BJ (cell line): ENCODE data around the gene MYO5A. TPM values are rescaled to one million over a fixed set of nuclear protein-coding genes. Genes with fewer than 3 reads are reported as not detected.

ENCODE experiments used
- CTCF ChIA-PET: fragments of 350-600 bp; formaldehyde crosslinking; extraction: SDS; loops from one replicate; lab custom pipeline; 2021; ENCODE audit warnings: antibody characterized with exemption, inconsistent platforms; lab: Yijun Ruan, JAX
- POLR2A ChIA-PET: fragments of 300-600 bp; sonication (Branson Sonifier 250); formaldehyde crosslinking; extraction: SDS; loops from one replicate; lab custom pipeline; 2021; ENCODE audit warnings: antibody characterized with exemption; lab: Charles Lee
- DNase-seq: peaks from one replicate; pipeline ENCODE4 v3.0.0-alpha.2; 2011; ENCODE audit warnings: low read depth
- H3K27me3 ChIP-seq: 2 replicates; pipeline ENCODE4 v1.6.0; 2011; ENCODE audit warnings: low read length; ENCODE audit not compliant: control insufficient read depth, insufficient read depth
- H3K36me3 ChIP-seq: 2 replicates; pipeline ENCODE4 v1.5.1; 2011; ENCODE audit warnings: low read length; ENCODE audit not compliant: control insufficient read depth, insufficient read depth
- H3K4me3 ChIP-seq: 2 replicates; pipeline ENCODE4 v1.5.1; 2011; ENCODE audit warnings: low read depth, mild to moderate bottlenecking, control low read depth, low read length
- polyA plus RNA-seq: library from polyadenylated mRNA; depleted of rRNA; stranded (reverse); fragments of >200 nt; gene quantifications from 2 replicates; pipeline ENCODE4 v1.2.3, GENCODE V29; 2011
- TF ChIP-seq, protein P1 (sequence below): IDR thresholded peaks from 2 replicates; pipeline ENCODE4 v1.5.1; 2011; ENCODE audit warnings: low read depth, mild to moderate bottlenecking, control low read depth, inconsistent platforms, low read length, moderate library complexity; ENCODE audit not compliant: insufficient read depth

MYO5A gene
- polyA plus RNA-seq, 1 experiment, result 38.3 TPM

DNA sequence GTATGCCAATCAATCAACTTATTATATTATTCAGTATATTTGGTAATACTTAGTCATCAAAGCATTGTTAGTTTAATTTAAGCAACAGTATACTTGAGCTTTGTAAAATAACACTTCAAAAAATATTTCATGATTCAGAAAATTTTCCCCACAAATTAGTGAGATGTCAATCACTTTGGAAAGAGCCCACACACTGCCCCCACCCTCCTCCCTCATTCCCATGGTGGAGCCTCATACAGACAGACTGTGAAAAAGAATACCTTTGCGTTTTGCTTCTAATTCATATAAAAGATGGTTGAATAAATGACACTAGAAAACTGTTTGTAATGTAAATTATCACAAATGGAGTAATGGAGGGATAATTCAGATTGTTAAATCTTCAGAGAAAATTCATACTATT, 189.8 kb downstream of the MYO5A start:
- POLR2A ChIA-PET, result no interaction called here

DNA sequence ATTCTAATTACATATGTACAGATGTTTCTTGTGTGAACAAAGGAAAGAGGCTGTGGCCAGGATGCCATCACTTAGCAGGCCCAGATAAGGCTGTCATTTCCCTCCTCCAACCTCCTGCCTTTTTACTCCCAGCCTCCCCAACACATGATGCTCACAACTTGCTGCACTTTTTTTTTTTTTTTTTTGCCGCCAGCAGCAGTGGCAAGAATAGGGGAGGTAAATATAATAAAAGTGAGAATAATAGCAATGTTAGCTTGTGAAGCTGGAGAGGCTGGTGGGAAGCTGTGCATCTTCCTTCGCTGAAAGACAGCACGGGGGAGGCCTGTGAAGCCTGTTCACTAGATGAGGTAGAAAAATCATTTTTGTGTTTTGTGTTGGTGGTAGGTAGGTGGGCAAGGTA, 190.6 kb downstream of the MYO5A start:
- ChIA-PET POLR2A (no interaction called here), CTCF (interaction anchor here (1.5 kb wide), 1 partner anchor 25 kb away, joined by 5 read pairs; no protein-coding TSS in a partner anchor)
- Histone ChIP-seq H3K4me3 (no peak overlapping the region), H3K27me3 (no peaks in the 10 kb centered on the region), H3K36me3 (peaks cover 2% of the 10 kb centered on the region; the same call in 1 of the 2 replicates)
- TF ChIP-seq, protein P1, sequence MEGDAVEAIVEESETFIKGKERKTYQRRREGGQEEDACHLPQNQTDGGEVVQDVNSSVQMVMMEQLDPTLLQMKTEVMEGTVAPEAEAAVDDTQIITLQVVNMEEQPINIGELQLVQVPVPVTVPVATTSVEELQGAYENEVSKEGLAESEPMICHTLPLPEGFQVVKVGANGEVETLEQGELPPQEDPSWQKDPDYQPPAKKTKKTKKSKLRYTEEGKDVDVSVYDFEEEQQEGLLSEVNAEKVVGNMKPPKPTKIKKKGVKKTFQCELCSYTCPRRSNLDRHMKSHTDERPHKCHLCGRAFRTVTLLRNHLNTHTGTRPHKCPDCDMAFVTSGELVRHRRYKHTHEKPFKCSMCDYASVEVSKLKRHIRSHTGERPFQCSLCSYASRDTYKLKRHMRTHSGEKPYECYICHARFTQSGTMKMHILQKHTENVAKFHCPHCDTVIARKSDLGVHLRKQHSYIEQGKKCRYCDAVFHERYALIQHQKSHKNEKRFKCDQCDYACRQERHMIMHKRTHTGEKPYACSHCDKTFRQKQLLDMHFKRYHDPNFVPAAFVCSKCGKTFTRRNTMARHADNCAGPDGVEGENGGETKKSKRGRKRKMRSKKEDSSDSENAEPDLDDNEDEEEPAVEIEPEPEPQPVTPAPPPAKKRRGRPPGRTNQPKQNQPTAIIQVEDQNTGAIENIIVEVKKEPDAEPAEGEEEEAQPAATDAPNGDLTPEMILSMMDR, result no peak
- DNase-seq, result no peak

More for the DNA sequence above, 189.8 kb downstream of the MYO5A start:
- peaks cover 2% of the 10 kb centered on the region; the same call in 1 of the 2 replicates for H3K36me3 ChIP-seq
- no peaks in the 10 kb centered on the region for H3K27me3 ChIP-seq
- DNase-seq, result no peak
- CTCF ChIA-PET, result interaction anchor here (0.7 to 1.5 kb wide), 2 partner anchors 24 to 88 kb away, joined by 3 to 5 read pairs; no protein-coding TSS in a partner anchor
- TF ChIP-seq, protein P1, result no peak
- H3K4me3 ChIP-seq, result no peak overlapping the region

DNA sequence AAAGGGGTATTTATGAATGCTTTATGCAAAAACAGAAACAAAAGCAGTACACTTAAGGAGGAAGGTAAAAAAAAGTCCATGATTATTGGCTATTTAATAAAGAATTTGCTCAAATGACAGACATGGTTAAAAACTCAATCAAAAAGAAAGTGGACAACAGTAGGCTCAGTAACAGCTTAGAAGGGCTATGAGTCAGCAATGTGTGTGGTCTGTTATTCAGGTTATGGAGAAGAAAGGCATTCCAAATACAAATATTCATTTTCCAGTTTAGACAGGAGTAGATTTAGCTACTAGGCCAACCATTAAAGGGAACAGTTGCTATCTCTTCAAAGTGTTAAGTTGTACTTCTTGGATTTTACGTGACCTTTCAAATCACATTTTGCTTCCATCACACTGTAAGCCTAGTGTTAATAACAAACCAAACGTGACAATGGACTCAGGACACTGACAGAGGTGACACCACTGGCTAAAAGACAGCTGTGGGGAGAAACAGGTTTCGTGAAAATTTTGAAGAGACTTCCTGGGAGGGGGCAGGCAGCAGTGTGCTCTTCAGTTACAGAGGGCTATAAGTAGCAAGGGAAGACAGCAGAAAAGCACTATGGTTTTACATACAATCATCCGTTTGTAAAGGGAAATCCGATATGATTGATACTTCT, 191.4 kb downstream of the MYO5A start:
- TF ChIP-seq, protein P1, result no peak
- H3K27me3 ChIP-seq, result no peaks in the 10 kb centered on the region
- ChIA-PET POLR2A (no interaction called here), CTCF (no interaction called here)
- no peak overlapping the region for H3K4me3 ChIP-seq
- H3K36me3 ChIP-seq, result peaks cover 2% of the 10 kb centered on the region; the same call in 1 of the 2 replicates
- DNase-seq, result no peak

DNA sequence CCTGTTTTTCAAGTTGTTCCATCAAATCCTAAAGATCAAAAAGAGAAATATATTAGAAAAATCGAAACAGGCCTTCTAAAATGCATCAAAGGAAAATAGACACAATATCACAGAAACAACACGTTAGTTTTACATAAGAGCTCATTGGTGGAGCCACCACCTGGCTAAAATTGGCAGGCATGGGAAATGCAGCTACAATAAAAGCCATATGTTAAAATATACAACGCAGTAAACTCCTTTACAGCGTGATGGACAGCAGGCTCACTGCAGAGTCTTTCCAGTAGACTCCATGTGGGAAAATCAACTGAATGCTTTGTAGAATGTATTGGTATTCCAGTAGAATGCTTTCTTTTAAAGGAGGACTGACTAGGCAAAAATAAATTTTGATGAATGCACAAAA, 192.2 kb downstream of the MYO5A start:
- CTCF ChIA-PET, result no interaction called here
- H3K27me3 ChIP-seq, result no peaks in the 10 kb centered on the region

More for the DNA sequence above, 192.2 kb downstream of the MYO5A start:
- no peak overlapping the region for H3K4me3 ChIP-seq
- TF ChIP-seq, protein P1, result no peak
- H3K36me3 ChIP-seq, result peaks cover 2% of the 10 kb centered on the region; the same call in 1 of the 2 replicates
- no peak for DNase-seq
- POLR2A ChIA-PET, result no interaction called here
